ENCODE measurements around the gene PKN2.

DNA sequence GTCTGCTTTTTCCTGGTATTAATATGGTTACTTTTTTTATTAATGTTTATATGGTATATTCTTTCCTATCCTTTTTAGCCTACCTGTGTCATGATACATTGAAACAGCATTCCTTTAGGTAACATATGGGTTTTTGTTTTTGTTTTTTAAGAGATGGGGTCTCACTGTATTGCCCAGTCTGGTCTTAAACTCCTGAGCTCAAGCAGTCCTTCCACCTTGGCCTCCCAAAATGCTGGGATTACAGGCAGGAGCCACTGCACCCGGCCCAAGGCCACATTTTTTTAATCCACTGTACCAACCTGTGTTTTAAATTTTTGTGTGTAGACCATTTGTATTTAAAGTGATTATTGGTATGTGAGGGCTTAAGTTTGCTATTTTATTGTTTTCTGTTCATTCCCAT is 43.1 kb downstream of the PKN2 start:
- TF ChIP-seq POLR2A (IDR thresholded peaks at IDR 0.05): no peak
- TF ChIP-seq, protein P1, sequence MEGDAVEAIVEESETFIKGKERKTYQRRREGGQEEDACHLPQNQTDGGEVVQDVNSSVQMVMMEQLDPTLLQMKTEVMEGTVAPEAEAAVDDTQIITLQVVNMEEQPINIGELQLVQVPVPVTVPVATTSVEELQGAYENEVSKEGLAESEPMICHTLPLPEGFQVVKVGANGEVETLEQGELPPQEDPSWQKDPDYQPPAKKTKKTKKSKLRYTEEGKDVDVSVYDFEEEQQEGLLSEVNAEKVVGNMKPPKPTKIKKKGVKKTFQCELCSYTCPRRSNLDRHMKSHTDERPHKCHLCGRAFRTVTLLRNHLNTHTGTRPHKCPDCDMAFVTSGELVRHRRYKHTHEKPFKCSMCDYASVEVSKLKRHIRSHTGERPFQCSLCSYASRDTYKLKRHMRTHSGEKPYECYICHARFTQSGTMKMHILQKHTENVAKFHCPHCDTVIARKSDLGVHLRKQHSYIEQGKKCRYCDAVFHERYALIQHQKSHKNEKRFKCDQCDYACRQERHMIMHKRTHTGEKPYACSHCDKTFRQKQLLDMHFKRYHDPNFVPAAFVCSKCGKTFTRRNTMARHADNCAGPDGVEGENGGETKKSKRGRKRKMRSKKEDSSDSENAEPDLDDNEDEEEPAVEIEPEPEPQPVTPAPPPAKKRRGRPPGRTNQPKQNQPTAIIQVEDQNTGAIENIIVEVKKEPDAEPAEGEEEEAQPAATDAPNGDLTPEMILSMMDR (IDR thresholded peaks at IDR 0.05 in 4 of 5, conservative IDR thresholded peaks at IDR 0.05 in 1 of 5): no peak

All from gastrocnemius medialis (tissue), 4 donors.